GM19455 (cell line): Measurements from ENCODE around the gene SLC6A1.
"Not testable (repeated sequence)": the region's sequence is repeated elsewhere in the genome, so short reads cannot be mapped to it uniquely, and the experiment has no call there.

ENCODE experiments used
- ATAC-seq: cut with Tn5 transposase; IDR thresholded peaks from one replicate; pipeline ENCODE4 v1.9.1; 2021; ENCODE audit not compliant: unreplicated experiment

Gene SLC6A1

GRCh38 chr3:11057655-11058054 is 65.1 kb downstream of the SLC6A1 start:
- ATAC-seq: no peak

- no peak for ATAC-seq
Measured at GRCh38 chr3:11059090-11059798, 66.7 kb downstream of the SLC6A1 start.

- no peak for ATAC-seq
Measured at GRCh38 chr3:11059799-11060115, 67.2 kb downstream of the SLC6A1 start.

- ATAC-seq: no peak
Measured at GRCh38 chr3:11060500-11061251, 68.1 kb downstream of the SLC6A1 start.

- ATAC-seq: not testable (repeated sequence)
Measured at GRCh38 chr3:11061268-11061871, 68.8 kb downstream of the SLC6A1 start.

GRCh38 chr3:11062704-11063103 is 70.2 kb downstream of the SLC6A1 start:
- ATAC-seq: no peak

GRCh38 chr3:11071096-11071755 is 78.7 kb downstream of the SLC6A1 start:
- ATAC-seq: no peak

GRCh38 chr3:11072631-11073030 is 80.1 kb downstream of the SLC6A1 start:
- ATAC-seq: no peak

GRCh38 chr3:11074011-11074410 is 81.5 kb downstream of the SLC6A1 start:
- ATAC-seq: no peak

GRCh38 chr3:11074451-11074850 is 81.9 kb downstream of the SLC6A1 start:
- ATAC-seq: no peak

GRCh38 chr3:11075122-11075521 is 82.6 kb downstream of the SLC6A1 start:
- ATAC-seq: not testable (repeated sequence)

GRCh38 chr3:11076711-11077110 is 84.2 kb downstream of the SLC6A1 start:
- ATAC-seq: no peak

- no peak for ATAC-seq
Measured at GRCh38 chr3:11077466-11077865, 84.9 kb downstream of the SLC6A1 start.

GRCh38 chr3:11078826-11079515 is 86.4 kb downstream of the SLC6A1 start:
- ATAC-seq: no peak

- no peak for ATAC-seq
Measured at GRCh38 chr3:11080492-11080891, 87.9 kb downstream of the SLC6A1 start.

GRCh38 chr3:11084098-11084497 is 91.5 kb downstream of the SLC6A1 start:
- ATAC-seq: no peak

GRCh38 chr3:11084677-11085076 is 92.1 kb downstream of the SLC6A1 start:
- ATAC-seq: no peak

- ATAC-seq: no peak
Measured at GRCh38 chr3:11085093-11085840, 92.7 kb downstream of the SLC6A1 start.

GRCh38 chr3:11086856-11087255 is 94.3 kb downstream of the SLC6A1 start:
- no peak for ATAC-seq

GRCh38 chr3:11088066-11088465 is 95.5 kb downstream of the SLC6A1 start:
- ATAC-seq: no peak
